ENCODE data around the gene OR7C1.
"Not testable (repeated sequence)": the region's sequence is repeated elsewhere in the genome, so short reads cannot be mapped to it uniquely, and the experiment has no call there.

Gene OR7C1

DNA sequence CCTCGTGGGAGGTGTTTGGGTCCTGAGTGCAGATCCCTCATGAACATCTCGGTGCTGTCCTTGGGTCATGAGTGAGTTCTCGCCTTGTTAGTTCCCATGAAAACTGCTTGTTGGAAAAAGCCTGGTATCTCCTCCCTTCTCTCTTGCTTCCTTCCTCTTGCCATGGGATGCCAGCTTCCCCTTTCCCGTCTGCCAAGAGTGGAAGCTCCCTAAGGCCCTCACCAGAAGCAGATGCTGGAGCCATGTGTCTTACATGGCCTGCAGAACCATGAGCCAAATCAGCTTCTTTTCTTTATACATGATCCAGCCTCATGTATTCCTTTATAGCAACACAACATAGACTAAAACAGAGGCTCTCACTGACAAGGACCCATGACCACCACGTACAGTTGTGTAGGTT lies 64.8 kb downstream of the OR7C1 start:
- DNase-seq (ENCODE audit: low read depth): no peak
- H3K4me3 ChIP-seq (ENCODE audit: low read depth, low read length): no peak overlapping the region

GRCh38 chr19:14769201-14769600 lies 65.8 kb downstream of the OR7C1 start:
- no peak for DNase-seq (ENCODE audit: low read depth)
- no peak overlapping the region for H3K4me3 ChIP-seq (ENCODE audit: low read depth, low read length)

DNA sequence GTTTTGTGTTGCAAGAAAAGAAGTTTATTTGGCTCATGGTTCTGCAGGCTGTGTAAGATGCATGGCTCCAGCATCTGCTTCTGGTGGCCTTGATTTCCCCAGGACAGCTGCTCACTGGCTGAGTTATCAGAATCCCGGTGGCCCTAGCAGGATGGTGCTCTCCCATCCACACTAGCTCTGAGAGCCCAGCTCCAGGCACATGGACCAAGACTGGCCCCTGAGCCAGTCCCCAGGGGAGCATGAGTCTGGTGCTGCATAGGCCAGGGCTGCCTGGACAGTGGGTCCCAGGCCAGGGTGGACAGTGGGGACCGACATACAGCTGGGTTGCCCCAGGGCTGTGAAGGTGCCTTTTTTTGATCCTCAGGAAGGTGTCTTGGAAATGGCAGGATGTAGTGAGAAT lies 67.0 kb downstream of the OR7C1 start:
- no peak overlapping the region for H3K4me3 ChIP-seq (ENCODE audit: low read depth, low read length)
- DNase-seq (ENCODE audit: low read depth): no peak

- H3K4me3 ChIP-seq (ENCODE audit: low read depth, low read length): no peak overlapping the region
- no peak for DNase-seq (ENCODE audit: low read depth)
These were observed 67.5 kb downstream of the OR7C1 start for GRCh38 chr19:14767466-14767971.

DNA sequence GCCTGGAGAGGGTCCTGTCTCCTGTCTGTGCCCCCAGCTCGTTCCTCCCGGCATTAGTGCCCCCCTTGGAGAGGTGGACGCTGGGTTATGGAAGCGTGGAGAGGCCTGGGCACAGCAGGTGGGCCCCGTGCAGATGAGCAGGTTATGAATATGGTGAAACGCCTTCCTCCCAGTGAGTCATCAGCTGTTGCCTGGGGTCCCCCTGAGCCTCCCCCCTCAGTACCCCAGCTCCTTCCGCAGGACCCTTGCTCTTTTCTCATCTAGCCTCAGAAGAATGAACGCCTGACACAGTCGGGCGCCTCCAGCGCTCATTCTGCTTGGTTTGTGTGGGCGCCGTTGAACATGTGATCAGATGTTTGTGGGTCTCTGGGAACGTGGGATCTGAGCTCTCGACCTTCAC lies 69.1 kb downstream of the OR7C1 start:
- H3K4me3 ChIP-seq (ENCODE audit: low read depth, low read length); DNase-seq (ENCODE audit: low read depth): not testable (repeated sequence)

DNA sequence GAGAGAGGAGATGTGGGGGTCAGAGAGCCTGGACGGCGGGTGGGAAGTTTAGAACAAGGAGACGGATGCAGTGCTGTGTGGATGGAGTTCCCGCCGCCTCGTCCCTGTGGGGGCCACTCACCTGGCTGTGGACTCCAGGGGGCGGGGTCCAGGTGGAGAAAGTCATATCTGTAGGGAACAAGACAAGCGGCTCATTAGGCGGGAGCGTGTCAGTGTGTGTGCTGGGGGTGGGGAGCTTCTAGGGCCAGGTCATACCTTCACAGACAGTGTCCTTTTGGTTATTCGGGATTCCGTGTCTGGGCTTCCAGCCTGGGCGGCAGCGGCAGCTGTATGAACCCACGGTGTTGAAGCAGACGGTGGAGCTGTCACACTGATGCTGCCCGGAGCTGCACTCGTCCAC lies 69.6 kb downstream of the OR7C1 start:
- not testable (repeated sequence) for DNase-seq (ENCODE audit: low read depth); H3K4me3 ChIP-seq (ENCODE audit: low read depth, low read length)

DNA sequence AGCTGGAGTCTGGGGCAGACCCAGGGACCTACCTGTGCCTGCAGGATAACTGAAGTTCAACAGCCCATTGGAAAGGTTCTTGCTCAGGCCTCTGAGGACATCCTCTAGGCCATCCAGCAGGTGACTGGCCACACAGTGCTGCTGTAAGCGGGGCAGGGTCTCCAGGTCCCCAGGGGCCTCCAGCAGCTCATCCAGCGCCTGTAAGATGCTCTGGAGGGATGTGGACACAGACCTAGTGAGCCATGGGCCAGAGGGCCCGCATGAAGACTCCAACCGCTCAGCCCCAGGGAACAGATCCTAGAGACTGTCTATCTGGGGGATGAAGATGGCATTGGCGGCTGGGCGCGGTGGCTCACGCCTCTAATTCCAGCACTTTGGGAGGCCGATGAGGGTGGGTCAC lies 70.6 kb downstream of the OR7C1 start:
- DNase-seq (ENCODE audit: low read depth): no peak
- H3K4me3 ChIP-seq (ENCODE audit: low read depth, low read length): no peak overlapping the region

- no peak for DNase-seq (ENCODE audit: low read depth)
- H3K4me3 ChIP-seq (ENCODE audit: low read depth, low read length): no peak overlapping the region
These were observed 71.4 kb downstream of the OR7C1 start for GRCh38 chr19:14763497-14764145.

GRCh38 chr19:14762111-14762510 lies 72.9 kb downstream of the OR7C1 start:
- DNase-seq (ENCODE audit: low read depth): no peak

GRCh38 chr19:14761607-14762006 lies 73.4 kb downstream of the OR7C1 start:
- H3K4me3 ChIP-seq (ENCODE audit: low read depth, low read length): no peak overlapping the region
- no peak for DNase-seq (ENCODE audit: low read depth)

More at GRCh38 chr19:14762111-14762510, 72.9 kb downstream of the OR7C1 start:
- no peak overlapping the region for H3K4me3 ChIP-seq (ENCODE audit: low read depth, low read length)

DNA sequence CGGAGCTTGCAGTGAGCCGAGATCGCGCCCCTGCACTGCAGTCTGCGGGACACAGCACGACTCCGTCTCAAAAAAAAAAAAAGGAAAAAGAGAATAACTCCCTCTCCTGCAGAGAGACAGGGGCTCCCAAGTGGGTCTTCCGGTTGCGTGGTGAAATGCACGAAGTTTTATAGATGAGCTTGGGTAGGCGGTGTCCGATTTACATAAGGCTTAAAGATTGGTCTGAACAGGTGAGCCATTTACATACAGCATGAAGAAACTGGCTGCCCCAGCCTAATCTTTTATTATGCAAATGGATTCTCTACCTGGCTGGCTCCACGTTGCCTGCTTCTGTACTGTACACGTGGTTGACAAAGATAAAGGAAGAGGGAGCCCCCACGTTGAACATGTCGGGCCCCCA lies 76.2 kb downstream of the OR7C1 start:
- no peak overlapping the region for H3K4me3 ChIP-seq (ENCODE audit: low read depth, low read length)
- DNase-seq (ENCODE audit: low read depth): no peak

- H3K4me3 ChIP-seq (ENCODE audit: low read depth, low read length): no peak overlapping the region
- no peak for DNase-seq (ENCODE audit: low read depth)
These were observed 86.4 kb downstream of the OR7C1 start for GRCh38 chr19:14748601-14749000.

Data from skeletal muscle cell (primary cell).